ENCODE measurements around the gene SLC17A2.

Gene SLC17A2

GRCh38 chr6:25919657-25920056 lies 10.8 kb downstream of the SLC17A2 start:
- DNase-seq (ENCODE audit: low read depth in 2 of 2): no peak

- peak in 1 of 2 donors; percentile 1 for DNase-seq (ENCODE audit: low read depth in 2 of 2)
Observed at GRCh38 chr6:25918083-25918683, 12.3 kb downstream of the SLC17A2 start.

GRCh38 chr6:25916789-25917490 lies 13.6 kb downstream of the SLC17A2 start:
- DNase-seq (ENCODE audit: low read depth in 2 of 2): no peak

- DNase-seq (ENCODE audit: low read depth in 2 of 2): no peak
Observed at GRCh38 chr6:25916330-25916729, 14.2 kb downstream of the SLC17A2 start.

- DNase-seq (ENCODE audit: low read depth in 2 of 2): no peak
Observed at GRCh38 chr6:25913741-25914140, 16.8 kb downstream of the SLC17A2 start.

GRCh38 chr6:25911351-25911750 lies 19.1 kb downstream of the SLC17A2 start:
- no peak for DNase-seq (ENCODE audit: low read depth in 2 of 2)

GRCh38 chr6:25907475-25908014 lies 22.9 kb downstream of the SLC17A2 start:
- no peak for DNase-seq (ENCODE audit: low read depth in 2 of 2)

GRCh38 chr6:25903467-25904099 lies 26.9 kb downstream of the SLC17A2 start:
- no peak for DNase-seq (ENCODE audit: low read depth in 2 of 2)

- DNase-seq (ENCODE audit: low read depth in 2 of 2): no peak
Observed at GRCh38 chr6:25902071-25902470, 28.4 kb downstream of the SLC17A2 start.

GRCh38 chr6:25900843-25901242 lies 29.6 kb downstream of the SLC17A2 start:
- DNase-seq (ENCODE audit: low read depth in 2 of 2): no peak

GRCh38 chr6:25899580-25900408 lies 30.7 kb downstream of the SLC17A2 start:
- no peak for DNase-seq (ENCODE audit: low read depth in 2 of 2)

- no peak for DNase-seq (ENCODE audit: low read depth in 2 of 2)
Observed at GRCh38 chr6:25899123-25899522, 31.4 kb downstream of the SLC17A2 start.

- no peak for DNase-seq (ENCODE audit: low read depth in 2 of 2)
Observed at GRCh38 chr6:25898289-25898977, 32.1 kb downstream of the SLC17A2 start.

- no peak for DNase-seq (ENCODE audit: low read depth in 2 of 2)
Observed at GRCh38 chr6:25896252-25896651, 34.2 kb downstream of the SLC17A2 start.

- DNase-seq (ENCODE audit: low read depth in 2 of 2): no peak
Observed at GRCh38 chr6:25895771-25896170, 34.7 kb downstream of the SLC17A2 start.

- no peak for DNase-seq (ENCODE audit: low read depth in 2 of 2)
Observed at GRCh38 chr6:25893778-25894177, 36.7 kb downstream of the SLC17A2 start.

GRCh38 chr6:25892877-25893276 lies 37.6 kb downstream of the SLC17A2 start:
- no peak for DNase-seq (ENCODE audit: low read depth in 2 of 2)

GRCh38 chr6:25889877-25890853 lies 40.3 kb downstream of the SLC17A2 start:
- no peak for DNase-seq (ENCODE audit: low read depth in 2 of 2)

GRCh38 chr6:25888626-25889025 lies 41.9 kb downstream of the SLC17A2 start:
- no peak for DNase-seq (ENCODE audit: low read depth in 2 of 2)

- DNase-seq (ENCODE audit: low read depth in 2 of 2): no peak
Observed at GRCh38 chr6:25886066-25886465, 44.4 kb downstream of the SLC17A2 start.
